ENCODE measurements around the gene ARF1.

ARF1 gene

DNA sequence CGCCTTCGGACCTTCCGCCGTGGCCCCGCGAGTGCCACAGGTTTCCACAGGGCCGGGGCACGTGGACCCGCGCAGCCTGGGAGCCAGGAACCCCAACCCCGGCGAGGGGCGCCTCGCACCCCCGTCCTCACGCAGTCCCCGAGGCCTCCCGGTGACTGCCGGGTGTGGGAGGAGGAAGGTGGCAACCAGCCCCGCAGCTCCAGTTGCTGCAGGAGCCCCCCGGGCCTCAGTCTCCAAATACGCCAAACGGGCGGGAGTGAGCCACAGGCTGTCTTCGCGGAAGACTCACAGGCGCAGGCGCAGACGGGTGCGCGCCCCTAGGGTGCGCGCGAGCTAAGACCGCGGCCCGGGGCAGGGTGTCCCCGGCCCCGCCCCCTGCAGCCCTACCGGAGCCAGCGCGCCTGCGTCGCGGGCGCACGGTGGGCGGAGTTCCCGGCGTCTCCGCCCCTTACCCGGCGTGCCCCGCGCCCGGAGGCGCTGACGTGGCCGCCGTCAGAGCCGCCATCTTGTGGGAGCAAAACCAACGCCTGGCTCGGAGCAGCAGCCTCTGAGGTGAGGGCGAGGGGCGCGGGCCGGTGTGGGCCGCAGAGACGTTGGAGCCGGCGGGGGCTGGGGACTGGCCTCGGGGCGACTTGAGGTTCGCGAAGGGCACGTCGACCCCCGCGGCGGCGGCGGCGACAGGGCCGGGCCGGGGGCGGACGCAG, at the start of gene ARF1:
Gene ARF1 (plus strand): TSS at position 495 of the 704 bp plus-strand sequence. CDS start 14,407 bp downstream, outside the sequence.
- Mint-ChIP-seq H3K4me1 (peaks cover 48% of the 10 kb centered on the region), H3K27ac (peak within 1 kb of the TSS; percentile 94), H3K9me3 (no peaks in the 10 kb centered on the region), H3K27me3 (no peaks in the 10 kb centered on the region), H3K4me3 (peak within 1 kb of the TSS; percentile 96), H3K36me3 (ENCODE audit: low read depth) (peaks cover 30% of the 10 kb centered on the region)
- DNase-seq (peak; percentile 93), ATAC-seq (peak; percentile 80)

DNA sequence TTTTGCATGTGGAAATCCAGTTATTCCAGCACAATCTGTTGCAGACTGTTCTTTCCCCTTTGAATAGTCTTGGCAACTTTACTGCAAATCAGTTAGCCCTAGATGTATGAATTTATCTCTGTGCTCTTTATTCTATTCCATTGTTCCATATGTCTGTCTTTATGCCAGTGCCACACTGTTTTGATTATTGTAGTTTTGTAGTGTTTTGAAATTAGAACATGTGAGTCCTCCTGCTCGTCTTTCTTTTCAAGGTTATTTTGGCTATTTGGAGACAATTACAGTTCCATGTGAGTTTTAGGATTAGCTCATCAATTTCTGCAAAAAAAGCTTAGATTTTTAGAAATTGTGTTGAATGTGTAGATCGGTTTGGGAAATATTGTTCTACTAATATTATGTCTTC, 49.1 kb upstream of the ARF1 start:
- DNase-seq (no peak), ATAC-seq (no peak)
- no peak overlapping the region for H3K4me3 Mint-ChIP-seq
- H3K4me1 Mint-ChIP-seq, result peaks cover 1% of the 10 kb centered on the region
- no peaks in the 10 kb centered on the region for H3K9me3 Mint-ChIP-seq
- peaks cover 31% of the 10 kb centered on the region for H3K27me3 Mint-ChIP-seq
- H3K27ac Mint-ChIP-seq, result no peak overlapping the region
- no peaks in the 10 kb centered on the region for H3K36me3 Mint-ChIP-seq (ENCODE audit: low read depth)

DNA sequence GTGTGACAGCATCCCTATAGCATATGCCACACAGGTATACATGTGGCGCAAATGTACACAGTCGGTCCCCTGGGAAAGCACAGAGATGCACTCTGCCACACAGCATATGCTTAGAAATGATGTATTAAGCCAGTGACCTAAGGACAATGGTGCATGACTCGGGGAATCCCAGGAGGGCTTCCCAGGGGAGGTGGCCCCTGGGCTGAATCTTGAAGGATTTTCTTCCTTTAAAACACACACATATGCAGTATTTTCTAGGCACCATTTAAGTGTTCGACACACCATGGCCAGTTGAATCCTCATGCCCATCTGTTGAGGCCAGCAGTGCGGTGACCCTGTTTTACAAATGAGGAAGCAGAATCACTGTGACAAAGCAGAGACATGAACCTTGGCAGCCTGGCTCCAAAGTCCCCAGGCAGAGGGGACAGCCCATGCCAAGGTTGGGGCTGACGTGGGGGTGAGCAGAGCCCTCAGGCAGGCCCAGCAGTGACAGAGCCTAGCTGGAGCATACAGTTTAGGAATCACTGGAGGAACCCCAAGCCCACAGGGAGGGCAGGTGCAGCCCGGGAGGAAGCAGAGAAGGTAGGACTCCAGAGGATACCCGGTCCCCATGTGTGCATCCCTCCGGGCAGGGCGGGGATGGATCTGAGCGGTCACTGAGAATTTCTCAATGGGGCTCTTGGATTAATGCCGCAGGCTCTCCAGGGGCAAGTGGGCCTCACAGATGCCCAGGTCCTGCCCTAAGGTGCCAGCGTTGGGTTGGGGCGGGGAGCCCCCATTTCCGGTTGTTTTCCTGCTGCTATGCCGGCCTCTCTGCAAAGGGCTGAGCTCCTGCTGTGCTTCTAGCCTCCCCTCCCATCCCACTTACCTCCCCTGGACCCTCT, 47.3 kb upstream of the ARF1 start:
- no peak for ATAC-seq
- no peaks in the 10 kb centered on the region for H3K9me3 Mint-ChIP-seq
- H3K4me3 Mint-ChIP-seq, result no peak overlapping the region
- no peaks in the 10 kb centered on the region for H3K36me3 Mint-ChIP-seq (ENCODE audit: low read depth)
- H3K4me1 Mint-ChIP-seq, result peaks cover 1% of the 10 kb centered on the region
- H3K27ac Mint-ChIP-seq, result no peak overlapping the region
- DNase-seq, result no peak
- peaks cover 39% of the 10 kb centered on the region for H3K27me3 Mint-ChIP-seq

DNA sequence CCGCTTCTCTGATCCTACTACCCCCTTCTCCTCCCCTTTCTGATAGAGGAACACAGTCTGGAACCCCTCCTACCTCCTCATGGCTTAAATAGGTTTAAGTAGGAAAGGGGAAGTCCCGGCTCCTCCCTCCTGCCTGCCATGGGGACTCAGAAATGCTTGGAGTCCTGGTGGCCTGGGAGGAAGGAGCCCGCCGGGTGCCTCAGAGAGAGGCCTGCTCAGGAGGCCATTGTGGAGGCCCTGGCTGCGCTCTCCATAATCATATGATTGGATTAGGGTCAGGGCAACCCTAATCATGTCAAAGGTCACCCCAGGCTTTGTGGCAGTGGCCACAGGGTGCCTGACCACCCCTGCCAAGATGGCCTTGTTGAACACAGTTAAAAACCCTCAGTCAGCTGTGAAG, 46.7 kb upstream of the ARF1 start:
- Mint-ChIP-seq H3K27ac (no peak overlapping the region), H3K4me1 (peaks cover 1% of the 10 kb centered on the region), H3K36me3 (ENCODE audit: low read depth) (no peaks in the 10 kb centered on the region), H3K9me3 (no peaks in the 10 kb centered on the region), H3K27me3 (peaks cover 40% of the 10 kb centered on the region), H3K4me3 (no peak overlapping the region)
- ATAC-seq (no peak), DNase-seq (no peak)

DNA sequence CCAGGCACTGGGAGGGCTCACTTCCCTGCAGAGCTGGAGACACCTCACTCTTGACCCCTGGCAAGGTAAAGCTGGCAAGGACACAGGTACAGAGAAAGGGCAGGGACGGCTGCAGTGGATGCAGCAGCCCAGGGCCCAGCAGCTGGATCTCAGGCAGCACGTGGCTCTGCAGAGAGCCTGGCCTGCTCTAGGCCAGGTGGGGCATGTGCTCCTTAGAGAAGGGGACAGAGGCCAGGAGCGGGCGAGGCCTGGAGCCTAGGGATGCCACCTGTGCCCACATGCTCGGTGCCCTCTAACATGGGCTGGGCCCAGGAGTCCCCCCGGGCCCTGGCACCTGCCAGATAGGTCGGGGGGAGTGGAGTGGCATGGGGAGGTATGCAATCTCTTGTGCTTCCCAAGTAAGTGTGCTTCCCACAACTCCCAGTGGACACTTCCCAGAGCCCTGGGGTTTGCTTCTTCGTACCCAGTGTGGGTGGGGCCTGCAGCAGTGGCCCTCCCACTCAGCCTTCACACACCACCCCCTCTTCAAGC, 45.7 kb upstream of the ARF1 start:
- Mint-ChIP-seq H3K27ac (no peak overlapping the region), H3K4me3 (no peak overlapping the region), H3K4me1 (peaks cover 1% of the 10 kb centered on the region), H3K27me3 (peaks cover 34% of the 10 kb centered on the region), H3K36me3 (ENCODE audit: low read depth) (no peaks in the 10 kb centered on the region), H3K9me3 (no peaks in the 10 kb centered on the region)
- DNase-seq (no peak), ATAC-seq (no peak)

DNA sequence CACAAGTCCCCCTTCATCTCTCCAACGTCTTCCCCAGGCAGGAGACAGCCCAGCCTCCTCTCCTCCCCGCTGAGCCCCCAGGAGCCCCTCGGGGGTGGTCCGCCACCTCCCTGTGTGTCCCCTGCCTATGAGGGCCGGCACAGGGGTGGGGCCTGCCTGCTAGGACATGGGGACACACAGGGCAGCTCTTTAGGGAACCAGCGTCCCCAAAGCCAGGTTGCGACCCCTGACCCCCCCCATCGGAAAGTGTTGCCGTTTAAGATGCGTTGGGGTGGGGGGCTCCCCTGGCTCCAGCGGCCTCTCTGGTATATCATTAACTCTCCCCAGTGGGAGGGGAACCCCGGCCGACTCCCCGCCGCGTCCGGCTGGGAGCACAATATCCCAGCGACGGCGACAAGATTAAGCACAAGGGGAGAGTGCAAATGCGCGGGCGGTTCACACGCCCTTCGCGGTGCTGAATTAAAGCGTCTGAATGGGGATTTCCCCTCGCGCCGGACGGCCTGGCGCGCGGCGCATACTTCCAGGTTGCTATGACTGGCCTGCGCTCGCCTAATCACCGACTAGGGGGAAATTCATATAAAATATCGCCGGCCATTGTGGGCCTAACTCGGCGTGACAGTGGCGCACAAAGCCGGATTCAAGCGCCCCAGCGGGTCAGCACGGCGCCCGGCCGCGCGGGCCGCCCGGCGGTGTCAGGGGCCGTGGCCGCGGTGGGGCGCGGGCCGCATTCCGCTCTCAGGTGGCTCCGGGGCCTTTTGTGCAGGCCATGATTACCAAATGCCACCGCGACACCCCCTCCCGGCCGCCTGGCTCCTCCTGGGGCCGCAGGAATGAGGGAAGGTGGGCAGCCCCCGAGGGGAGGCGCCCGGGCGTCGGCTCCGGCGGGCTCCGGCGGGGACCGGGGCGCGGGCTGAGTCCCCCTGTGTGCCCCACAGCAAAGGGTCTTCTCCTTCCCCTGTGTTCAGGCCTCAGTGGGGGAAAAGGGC, 44.8 kb upstream of the ARF1 start:
- DNase-seq, result peak; percentile 58
- H3K27me3 Mint-ChIP-seq, result peaks cover 34% of the 10 kb centered on the region
- no peaks in the 10 kb centered on the region for H3K36me3 Mint-ChIP-seq (ENCODE audit: low read depth)

DNA sequence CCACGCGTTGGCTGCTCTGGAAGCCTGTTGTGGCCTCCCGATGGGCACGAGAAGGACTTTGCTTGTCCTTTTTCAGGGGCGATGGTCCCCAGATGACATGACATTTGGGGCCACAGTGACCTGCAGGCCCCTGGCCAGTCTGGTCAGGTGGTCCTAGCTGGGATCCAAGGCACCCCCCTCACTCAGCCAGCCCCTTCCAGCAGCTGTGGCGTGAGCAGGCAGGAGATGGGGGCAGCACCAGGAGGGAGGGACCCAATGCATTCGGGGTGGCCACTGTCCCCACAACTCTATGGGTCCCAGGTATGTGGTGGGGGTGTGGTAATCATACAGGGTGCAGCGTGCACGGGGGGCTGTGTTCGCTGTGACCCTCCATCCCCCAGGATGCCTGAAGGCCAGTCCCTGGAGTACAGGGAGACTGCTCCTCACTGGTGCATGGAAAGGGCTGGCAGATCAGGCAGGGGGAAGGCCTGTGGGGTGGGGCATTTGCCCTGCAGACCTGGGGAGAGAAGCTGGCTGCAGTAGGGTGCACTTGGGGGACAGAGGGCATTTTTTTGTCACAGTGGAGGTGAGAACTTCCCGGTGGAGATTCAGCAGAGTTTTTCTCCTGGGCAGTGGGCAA, 44.0 kb upstream of the ARF1 start:
- Mint-ChIP-seq H3K27me3 (peaks cover 31% of the 10 kb centered on the region), H3K36me3 (ENCODE audit: low read depth) (no peaks in the 10 kb centered on the region), H3K4me3 (no peak overlapping the region), H3K9me3 (no peaks in the 10 kb centered on the region), H3K27ac (no peak overlapping the region), H3K4me1 (peaks cover 1% of the 10 kb centered on the region)
- ATAC-seq (no peak), DNase-seq (no peak)

More for the DNA sequence above, 44.8 kb upstream of the ARF1 start:
- Mint-ChIP-seq H3K27ac (no peak overlapping the region), H3K4me1 (peaks cover 1% of the 10 kb centered on the region), H3K9me3 (no peaks in the 10 kb centered on the region), H3K4me3 (no peak overlapping the region)
- ATAC-seq, result peak; percentile 91

DNA sequence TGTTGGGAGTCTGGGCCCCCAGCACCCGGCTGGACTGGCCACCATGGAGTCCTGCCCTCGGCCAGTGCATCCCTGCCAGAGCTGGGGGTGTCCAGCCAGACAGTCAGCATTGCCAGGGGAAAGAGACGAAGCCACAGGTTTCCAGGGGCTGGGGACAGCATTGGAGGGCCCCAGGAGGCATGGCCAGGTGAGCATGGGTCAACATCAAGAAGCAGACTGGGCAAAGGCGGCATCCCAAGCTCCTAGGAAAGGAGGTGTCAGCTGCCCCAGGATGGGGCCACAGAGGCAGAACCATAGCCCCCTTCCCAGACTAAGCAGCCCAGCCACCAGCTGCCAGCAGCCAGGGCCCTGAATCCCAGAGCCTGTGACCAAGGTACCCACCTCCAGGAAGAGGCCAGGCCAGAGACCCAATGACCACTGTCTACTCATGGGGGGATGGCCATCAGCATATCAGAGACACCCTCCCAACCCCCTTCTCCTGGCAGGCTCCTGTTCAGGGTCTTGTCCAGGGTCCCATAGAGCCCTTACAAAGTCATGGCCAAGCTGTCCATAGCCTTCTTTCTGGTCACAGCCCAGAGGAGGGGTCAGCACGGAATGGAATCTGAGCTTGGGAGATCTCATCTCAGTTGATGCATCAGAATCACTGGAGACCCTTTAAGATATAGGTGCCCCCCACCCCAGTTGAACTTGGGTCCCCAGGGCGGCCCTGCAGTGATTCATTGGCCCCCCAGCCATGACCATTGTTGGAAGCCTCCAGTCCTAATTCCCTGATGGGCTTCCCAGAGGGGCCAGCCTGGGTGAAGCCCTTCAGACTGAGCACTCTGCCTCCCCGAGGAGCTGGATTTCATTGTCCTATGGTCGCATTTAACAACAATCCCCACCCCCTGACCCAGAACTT, 43.3 kb upstream of the ARF1 start:
- ATAC-seq (no peak), DNase-seq (no peak)
- Mint-ChIP-seq H3K9me3 (no peaks in the 10 kb centered on the region), H3K36me3 (ENCODE audit: low read depth) (no peaks in the 10 kb centered on the region), H3K27me3 (peaks cover 27% of the 10 kb centered on the region), H3K4me1 (peaks cover 1% of the 10 kb centered on the region), H3K4me3 (no peak overlapping the region), H3K27ac (no peak overlapping the region)

DNA sequence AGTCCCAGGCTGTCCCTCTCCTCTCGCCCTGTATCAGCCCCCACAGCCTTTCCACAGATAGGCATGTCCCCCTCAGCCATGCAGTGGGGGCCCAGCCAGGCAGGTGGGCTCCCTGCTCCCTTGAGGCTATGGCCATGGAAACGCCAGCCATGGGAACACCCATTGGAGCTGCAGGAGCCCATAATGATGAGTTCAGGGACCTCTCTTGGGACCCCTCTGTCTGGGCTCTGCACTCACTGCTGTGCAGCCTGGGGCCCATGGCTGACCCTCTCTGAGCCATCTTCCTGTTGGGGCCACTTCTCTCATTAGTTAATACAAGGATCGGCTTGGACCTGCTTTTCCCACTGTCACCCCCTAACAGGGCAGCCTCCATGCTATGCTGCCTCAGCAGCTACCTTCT, 42.5 kb upstream of the ARF1 start:
- Mint-ChIP-seq H3K27me3 (peaks cover 25% of the 10 kb centered on the region), H3K27ac (no peak overlapping the region), H3K4me3 (no peak overlapping the region), H3K36me3 (ENCODE audit: low read depth) (no peaks in the 10 kb centered on the region), H3K4me1 (peaks cover 1% of the 10 kb centered on the region), H3K9me3 (no peaks in the 10 kb centered on the region)
- DNase-seq, result no peak
- no peak for ATAC-seq

DNA sequence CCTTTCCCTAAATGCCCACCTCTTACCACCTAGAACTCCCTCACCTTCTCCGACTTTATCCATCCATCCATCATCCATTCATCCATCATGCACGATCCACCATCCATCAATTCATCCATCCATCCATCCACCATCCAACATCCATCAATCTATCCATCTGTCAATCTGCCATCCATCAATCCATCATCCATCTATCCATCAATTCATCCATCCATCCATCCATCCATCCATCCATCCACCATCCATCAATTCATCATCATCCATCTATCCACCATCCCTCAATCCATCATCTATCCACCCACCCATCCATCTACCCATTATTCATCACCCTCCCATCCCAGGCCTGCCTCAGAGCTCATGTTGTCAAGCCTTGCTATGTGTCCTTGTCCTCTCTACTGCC, 41.2 kb upstream of the ARF1 start:
- no peak for DNase-seq
- Mint-ChIP-seq H3K4me1 (peaks cover 1% of the 10 kb centered on the region), H3K27me3 (peaks cover 21% of the 10 kb centered on the region), H3K4me3 (no peak overlapping the region), H3K36me3 (ENCODE audit: low read depth) (no peaks in the 10 kb centered on the region), H3K27ac (no peak overlapping the region), H3K9me3 (no peaks in the 10 kb centered on the region)
- ATAC-seq, result no peak

DNA sequence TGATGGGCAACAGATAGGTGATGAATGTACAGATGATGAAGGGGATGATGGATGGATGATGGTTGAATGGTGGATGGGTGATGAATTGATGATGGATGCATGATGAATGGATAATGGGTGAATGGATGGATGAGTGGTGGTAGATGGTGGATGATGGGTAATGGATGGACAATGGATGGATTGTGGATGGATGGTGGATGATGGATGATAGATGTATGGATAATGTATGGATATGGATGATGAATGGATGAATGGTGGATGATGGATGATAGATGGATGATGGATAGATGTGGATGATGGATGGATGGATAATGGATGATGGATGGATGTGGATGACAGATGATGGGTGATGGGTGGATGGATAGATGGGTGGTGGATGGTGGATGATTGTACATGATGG, 40.0 kb upstream of the ARF1 start:
- Mint-ChIP-seq H3K36me3 (ENCODE audit: low read depth) (no peaks in the 10 kb centered on the region), H3K4me3 (no peak overlapping the region), H3K27ac (no peak overlapping the region), H3K9me3 (no peaks in the 10 kb centered on the region), H3K27me3 (peaks cover 12% of the 10 kb centered on the region), H3K4me1 (peaks cover 1% of the 10 kb centered on the region)
- ATAC-seq, result no peak
- DNase-seq, result no peak

DNA sequence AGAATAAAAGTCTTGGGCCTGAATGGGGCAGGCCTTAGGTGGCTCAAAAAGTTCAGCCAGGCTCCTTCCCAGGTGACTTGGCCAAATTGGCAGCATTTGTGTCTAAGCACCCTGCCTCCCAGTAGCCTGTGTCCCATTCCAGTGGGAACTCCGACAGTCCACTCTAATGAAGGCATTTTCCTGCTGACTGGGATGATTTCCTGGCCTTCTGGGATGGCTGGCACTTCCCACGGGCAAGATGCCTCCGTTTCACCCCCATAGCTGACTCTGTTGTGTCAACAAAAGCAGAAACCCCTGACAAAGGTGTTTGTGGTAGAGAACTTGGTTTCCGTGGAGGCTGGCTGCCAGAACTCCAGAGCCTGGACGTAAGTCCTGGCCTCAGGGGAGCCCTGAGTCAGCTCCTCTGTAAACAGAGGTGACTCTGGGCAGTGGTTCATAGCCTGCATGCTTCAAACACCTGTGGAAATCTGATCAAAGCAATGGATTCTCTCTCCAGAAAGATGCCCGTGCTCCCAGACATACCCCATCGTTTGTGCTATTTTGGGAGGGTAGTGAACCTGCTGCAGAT, 39.1 kb upstream of the ARF1 start:
- H3K27ac Mint-ChIP-seq, result no peak overlapping the region
- no peak overlapping the region for H3K4me3 Mint-ChIP-seq
- DNase-seq (no peak), ATAC-seq (no peak)
- H3K27me3 Mint-ChIP-seq, result peaks cover 10% of the 10 kb centered on the region
- no peaks in the 10 kb centered on the region for H3K9me3 Mint-ChIP-seq
- no peaks in the 10 kb centered on the region for H3K36me3 Mint-ChIP-seq (ENCODE audit: low read depth)
- H3K4me1 Mint-ChIP-seq, result no peaks in the 10 kb centered on the region

DNA sequence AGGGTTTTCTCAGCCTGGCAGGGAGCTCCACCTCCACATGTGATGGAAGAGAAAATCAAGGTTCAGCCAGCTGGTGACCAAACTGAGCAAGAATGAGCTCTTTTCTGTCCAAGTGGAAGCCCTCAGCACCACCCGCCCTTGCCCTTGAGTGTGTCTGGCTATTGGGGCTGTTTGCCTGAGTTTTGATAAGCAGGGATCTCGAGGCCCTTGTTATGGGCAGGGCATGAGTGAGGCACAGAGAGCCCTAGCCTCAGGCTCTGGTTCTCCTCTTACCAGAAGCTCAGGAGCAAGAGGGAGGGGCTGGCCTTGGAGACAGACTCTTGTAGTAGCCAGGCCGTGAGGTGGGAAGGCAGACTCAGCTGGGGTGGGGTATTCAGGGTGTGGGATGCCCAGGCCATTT, 37.5 kb upstream of the ARF1 start:
- ATAC-seq (no peak), DNase-seq (no peak)
- H3K4me3 Mint-ChIP-seq, result no peak overlapping the region
- no peak overlapping the region for H3K27ac Mint-ChIP-seq
- no peaks in the 10 kb centered on the region for H3K9me3 Mint-ChIP-seq
- H3K36me3 Mint-ChIP-seq (ENCODE audit: low read depth), result no peaks in the 10 kb centered on the region
- no peaks in the 10 kb centered on the region for H3K4me1 Mint-ChIP-seq
- H3K27me3 Mint-ChIP-seq, result peaks cover 7% of the 10 kb centered on the region

Measured in activated naive CD8-positive, alpha-beta T cell treated with anti-CD3 and anti-CD28 coated beads, Interleukin-2, amount 50 U/mL, for 24 hours (primary cell).